Mesothelial cell of epicardium (in vitro differentiated cells): ENCODE measurements around the gene PLAU. TPM values are rescaled to one million over a fixed set of nuclear protein-coding genes. Genes with fewer than 3 reads are reported as not detected.

Experiments used
- DNase-seq, 2 experiments: peaks; one replicate each; pipeline ENCODE4 v3.0.0; 2021; ENCODE audit warnings: low spot score in 2 of 2; ENCODE audit not compliant: unreplicated experiment in 2 of 2
- H3K27ac Mint-ChIP-seq: 2 replicates; pipeline ENCODE4 v1.8.0; 2021; ENCODE audit warnings: mixed read lengths
- H3K27me3 Mint-ChIP-seq: 2 replicates; pipeline ENCODE4 v1.8.0; 2021; ENCODE audit warnings: low read depth, mixed read lengths
- H3K36me3 Mint-ChIP-seq: 2 replicates; pipeline ENCODE4 v1.8.0; 2021; ENCODE audit warnings: mixed read lengths
- H3K4me1 Mint-ChIP-seq: 2 replicates; pipeline ENCODE4 v1.8.0; 2021; ENCODE audit warnings: mixed read lengths
- H3K4me3 Mint-ChIP-seq: 2 replicates; pipeline ENCODE4 v1.8.0; 2021; ENCODE audit warnings: mild to moderate bottlenecking, moderate library complexity, mixed read lengths
- H3K9me3 Mint-ChIP-seq: 2 replicates; pipeline ENCODE4 v1.8.0; 2021; ENCODE audit warnings: mixed read lengths
- CTCF ChIP-seq: fragments of 200-600 bp; sonication (generic); IDR thresholded peaks from one replicate; pipeline ENCODE4 v1.5.0; 2021; ENCODE audit warnings: antibody characterized with exemption; ENCODE audit not compliant: unreplicated experiment
- total RNA-seq: library from RNA; stranded (reverse); gene quantifications from 3 replicates; pipeline ENCODE4 v1.2.1, GENCODE V29; 2021

The PLAU gene
- total RNA-seq, 1 donor from 2014 or later: 4.7 TPM

DNA sequence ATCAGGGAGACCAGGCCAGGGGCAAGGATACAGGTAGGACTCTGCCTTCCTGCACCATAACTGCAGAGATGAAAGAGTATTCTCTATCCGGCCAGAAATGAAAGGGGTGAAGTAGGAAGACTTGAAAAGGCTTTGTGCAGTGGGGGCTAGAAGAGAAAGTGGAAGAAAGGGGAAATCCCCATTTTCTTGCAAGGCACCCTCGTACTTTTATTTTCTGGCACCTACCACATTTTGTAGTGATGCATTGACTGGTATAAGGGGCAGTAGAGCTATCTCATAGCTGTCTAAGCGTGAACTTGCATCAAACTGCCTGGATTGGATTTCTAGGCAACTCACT is 35.8 kb upstream of the PLAU start:
- H3K27ac Mint-ChIP-seq: no peak overlapping the region
- no peak for DNase-seq
- H3K27me3 Mint-ChIP-seq: peaks cover 2% of the 10 kb centered on the region
- peaks cover 25% of the 10 kb centered on the region for H3K4me1 Mint-ChIP-seq
- peak overlapping the region; percentile 71 for H3K4me3 Mint-ChIP-seq
- H3K9me3 Mint-ChIP-seq: no peaks in the 10 kb centered on the region
- peaks cover 2% of the 10 kb centered on the region for H3K36me3 Mint-ChIP-seq
- no peak for TF ChIP-seq CTCF

DNA sequence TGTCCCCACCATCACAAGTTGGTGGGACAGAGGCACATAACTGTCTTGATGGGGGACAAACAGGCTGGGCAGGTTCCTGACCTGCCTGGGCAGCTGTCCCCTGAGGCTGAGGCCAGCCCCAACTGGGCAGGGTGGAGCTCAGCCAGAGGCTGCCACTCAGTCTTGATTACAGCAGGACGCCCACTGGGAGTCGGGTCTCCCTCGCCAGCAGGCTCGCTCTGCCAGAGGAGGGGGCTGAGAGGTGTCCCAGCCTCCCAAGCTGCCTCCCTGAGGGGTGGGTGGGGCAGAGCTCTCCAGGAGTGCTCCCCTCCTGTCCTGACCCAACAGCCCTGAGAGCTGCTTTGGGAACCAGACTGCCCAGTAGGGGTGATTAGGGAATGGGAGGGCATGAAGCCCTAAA is 34.8 kb upstream of the PLAU start:
- H3K27me3 Mint-ChIP-seq: peaks cover 2% of the 10 kb centered on the region
- H3K4me1 Mint-ChIP-seq: peaks cover 25% of the 10 kb centered on the region
- no peak for TF ChIP-seq CTCF
- peaks cover 2% of the 10 kb centered on the region for H3K36me3 Mint-ChIP-seq
- no peak for DNase-seq
- H3K4me3 Mint-ChIP-seq: peak overlapping the region; percentile 35
- H3K27ac Mint-ChIP-seq: no peak overlapping the region
- H3K9me3 Mint-ChIP-seq: no peaks in the 10 kb centered on the region

DNA sequence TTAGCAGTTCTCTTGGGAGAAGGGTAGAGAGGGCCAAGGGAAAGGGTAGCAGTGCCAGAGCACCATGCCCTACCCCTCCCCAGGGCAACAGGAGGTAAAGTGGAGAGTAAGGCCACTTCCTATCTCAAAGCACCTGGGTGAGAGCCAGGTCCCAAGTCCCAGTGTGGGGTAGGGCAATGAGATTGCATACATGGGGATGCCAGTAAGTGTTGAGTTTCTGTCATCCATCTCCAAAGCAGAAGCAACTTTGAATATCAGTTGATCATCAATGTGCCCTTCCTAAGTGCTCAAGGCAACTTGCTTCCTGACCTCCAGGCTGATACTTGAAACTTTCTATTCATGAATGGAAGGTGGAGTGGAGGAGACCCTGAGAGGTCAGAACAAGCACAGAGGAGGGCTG is 34.4 kb upstream of the PLAU start:
- DNase-seq: no peak
- peaks cover 2% of the 10 kb centered on the region for H3K27me3 Mint-ChIP-seq

DNA sequence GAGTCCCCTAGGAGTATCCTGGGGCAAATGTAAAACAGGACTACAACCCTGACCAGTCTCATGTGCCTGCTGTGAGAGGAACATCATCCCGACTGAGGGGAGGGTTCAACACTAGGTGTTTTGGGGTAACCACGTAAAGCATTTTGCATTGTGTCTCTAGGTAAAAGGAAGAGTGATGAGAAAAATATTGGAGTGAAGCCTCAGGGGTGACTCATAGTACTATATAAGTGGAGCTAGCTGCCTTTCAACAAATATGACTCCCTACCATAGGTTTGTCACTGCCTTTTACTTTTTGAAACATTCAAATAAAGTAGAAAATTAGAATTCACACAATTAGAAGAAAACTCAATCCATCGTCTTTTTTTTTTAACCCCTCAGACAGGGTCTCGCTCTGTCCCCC is 34.0 kb upstream of the PLAU start:
- DNase-seq: no peak
- no peak overlapping the region for H3K4me3 Mint-ChIP-seq
- H3K27me3 Mint-ChIP-seq: peaks cover 2% of the 10 kb centered on the region
- TF ChIP-seq CTCF: no peak
- peaks cover 25% of the 10 kb centered on the region for H3K4me1 Mint-ChIP-seq
- H3K27ac Mint-ChIP-seq: no peak overlapping the region
- H3K36me3 Mint-ChIP-seq: no peaks in the 10 kb centered on the region
- H3K9me3 Mint-ChIP-seq: no peaks in the 10 kb centered on the region

More for the DNA sequence above, 34.4 kb upstream of the PLAU start:
- Mint-ChIP-seq H3K4me1 (peaks cover 25% of the 10 kb centered on the region), H3K4me3 (no peak overlapping the region), H3K36me3 (peaks cover under 1% of the 10 kb centered on the region), H3K9me3 (no peaks in the 10 kb centered on the region), H3K27ac (no peak overlapping the region)
- TF ChIP-seq CTCF: no peak

- TF ChIP-seq CTCF: no peak
- DNase-seq: no peak
- H3K4me1 Mint-ChIP-seq: peaks cover 22% of the 10 kb centered on the region
- no peak overlapping the region for H3K27ac Mint-ChIP-seq
- no peaks in the 10 kb centered on the region for H3K9me3 Mint-ChIP-seq
- H3K4me3 Mint-ChIP-seq: no peak overlapping the region
- peaks cover 2% of the 10 kb centered on the region for H3K27me3 Mint-ChIP-seq
- no peaks in the 10 kb centered on the region for H3K36me3 Mint-ChIP-seq
These were observed 33.3 kb upstream of the PLAU start for GRCh38 chr10:73877533-73878160.

DNA sequence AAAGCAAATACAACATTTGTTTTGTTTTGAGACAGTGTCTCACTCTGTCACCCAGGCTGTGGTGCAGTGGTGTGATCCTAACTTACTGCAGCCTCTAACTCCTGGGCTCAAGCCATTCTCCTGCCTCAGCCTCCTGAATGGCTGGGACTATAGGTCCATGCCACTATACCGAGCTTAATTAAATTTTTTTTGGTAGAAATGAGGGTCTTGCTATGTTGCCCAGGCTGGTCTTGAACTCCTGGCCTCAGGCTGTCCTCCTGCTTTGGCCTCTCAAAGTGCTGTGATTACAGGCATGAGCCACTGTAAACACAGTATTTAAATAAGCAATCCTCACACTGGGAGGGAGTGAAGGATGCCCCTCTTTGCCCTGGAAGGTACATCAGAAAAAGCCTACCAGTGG is 32.6 kb upstream of the PLAU start:
- no peak overlapping the region for H3K27ac Mint-ChIP-seq
- H3K4me3 Mint-ChIP-seq: no peak overlapping the region
- H3K27me3 Mint-ChIP-seq: peaks cover 2% of the 10 kb centered on the region
- no peak for TF ChIP-seq CTCF
- DNase-seq: no peak
- H3K4me1 Mint-ChIP-seq: peaks cover 16% of the 10 kb centered on the region
- no peaks in the 10 kb centered on the region for H3K9me3 Mint-ChIP-seq
- H3K36me3 Mint-ChIP-seq: no peaks in the 10 kb centered on the region
